ENCODE measurements around the gene ZNF165.
A peak's percentile ranks its signal among the peaks of the same experiment; 100 is the strongest.
"Not testable (repeated sequence)": the region's sequence is repeated elsewhere in the genome, so short reads cannot be mapped to it uniquely, and the experiment has no call there.

Gene ZNF165

GRCh38 chr6:28080381-28080630 lies at the start of gene ZNF165:
ZNF165 (plus strand) TSS chr6:28080568; CDS start chr6:28085481, 4,913 bp downstream.
- DNase-seq: not testable (repeated sequence)

GRCh38 chr6:28053584-28053983 lies 26.8 kb upstream of the ZNF165 start:
- DNase-seq: no peak

- no peak for DNase-seq
Observed at GRCh38 chr6:28060405-28060804, 20.0 kb upstream of the ZNF165 start.

- DNase-seq: no peak
Observed at GRCh38 chr6:28064272-28064671, 16.1 kb upstream of the ZNF165 start.

GRCh38 chr6:28068067-28068466 lies 12.3 kb upstream of the ZNF165 start:
- no peak for DNase-seq

GRCh38 chr6:28070968-28071367 lies 9.4 kb upstream of the ZNF165 start:
- not testable (repeated sequence) for DNase-seq

GRCh38 chr6:28078050-28078449 lies 2.3 kb upstream of the ZNF165 start:
- DNase-seq: no peak

GRCh38 chr6:28078836-28079235 lies 1.5 kb upstream of the ZNF165 start:
- no peak for DNase-seq

GRCh38 chr6:28080631-28081485 lies 490 bp downstream of the ZNF165 start:
- DNase-seq: peak; percentile 86

GRCh38 chr6:28081486-28081751 lies 1.1 kb downstream of the ZNF165 start:
- no peak for DNase-seq

- no peak for DNase-seq
Observed at GRCh38 chr6:28082939-28083338, 2.6 kb downstream of the ZNF165 start.

- DNase-seq: no peak
Observed at GRCh38 chr6:28089054-28089453, 8.7 kb downstream of the ZNF165 start.

GRCh38 chr6:28090917-28091586 lies 10.7 kb downstream of the ZNF165 start:
- no peak for DNase-seq

GRCh38 chr6:28102222-28102621 lies 21.9 kb downstream of the ZNF165 start:
- not testable (repeated sequence) for DNase-seq

- not testable (repeated sequence) for DNase-seq
Observed at GRCh38 chr6:28102699-28103098, 22.3 kb downstream of the ZNF165 start.

GRCh38 chr6:28104392-28105244 lies 24.2 kb downstream of the ZNF165 start:
- DNase-seq: peak; percentile 36

GRCh38 chr6:28105245-28105639 lies 24.9 kb downstream of the ZNF165 start:
- no peak for DNase-seq

GRCh38 chr6:28107506-28107905 lies 27.1 kb downstream of the ZNF165 start:
- DNase-seq: no peak

GRCh38 chr6:28111964-28112363 lies 31.6 kb downstream of the ZNF165 start:
- DNase-seq: no peak

- no peak for DNase-seq
Observed at GRCh38 chr6:28115799-28116198, 35.4 kb downstream of the ZNF165 start.

GRCh38 chr6:28117386-28118050 lies 37.1 kb downstream of the ZNF165 start:
- no peak for DNase-seq

- DNase-seq: no peak
Observed at GRCh38 chr6:28118217-28118616, 37.8 kb downstream of the ZNF165 start.

- no peak for DNase-seq
Observed at GRCh38 chr6:28121876-28122275, 41.5 kb downstream of the ZNF165 start.
